Neural progenitor cell (in vitro differentiated cells): ENCODE data around the gene VWA3A. TPM values are rescaled to one million over a fixed set of nuclear protein-coding genes. Genes with fewer than 3 reads are reported as not detected.

Source experiments
- DNase-seq: peaks from one replicate; pipeline ENCODE4 v3.0.0-alpha.2; 2016; ENCODE audit warnings: low spot score
- H2AFZ ChIP-seq: fragments of 200-600 bp; sonication (generic); replicated peaks from 2 replicates; pipeline ENCODE4 v1.6.1; 2016; ENCODE audit warnings: antibody characterized with exemption
- H3F3A ChIP-seq: fragments of 200-600 bp; sonication (generic); 2 replicates; pipeline ENCODE4 v1.6.1; 2016; ENCODE audit warnings: antibody characterized with exemption, low read depth
- H3K27ac ChIP-seq: fragments of 200-600 bp; sonication (generic); 2 replicates; pipeline ENCODE4 v1.5.1; 2016; ENCODE audit warnings: mild to moderate bottlenecking
- H3K27me3 ChIP-seq: fragments of 200-600 bp; sonication (generic); 2 replicates; pipeline ENCODE4 v1.6.1; 2016; ENCODE audit warnings: mild to moderate bottlenecking, moderate library complexity
- H3K36me3 ChIP-seq: fragments of 200-600 bp; sonication (generic); 2 replicates; pipeline ENCODE4 v1.5.1; 2016
- H3K4me1 ChIP-seq: fragments of 200-600 bp; sonication (generic); 2 replicates; pipeline ENCODE4 v1.6.1; 2016; ENCODE audit warnings: mixed run types
- H3K4me2 ChIP-seq: fragments of 200-600 bp; sonication (generic); 2 replicates; pipeline ENCODE4 v1.6.1; 2016
- H3K4me3 ChIP-seq: fragments of 200-600 bp; sonication (generic); 2 replicates; pipeline ENCODE4 v1.5.1; 2016
- H3K79me2 ChIP-seq: fragments of 200-600 bp; sonication (generic); 2 replicates; pipeline ENCODE4 v1.6.1; 2016; ENCODE audit warnings: low read depth
- H3K9ac ChIP-seq: fragments of 200-600 bp; sonication (generic); 2 replicates; pipeline ENCODE4 v1.6.1; 2016
- H3K9me3 ChIP-seq: fragments of 200-600 bp; sonication (generic); 2 replicates; pipeline ENCODE4 v1.5.1; 2016; ENCODE audit warnings: low read depth
- H4K20me1 ChIP-seq: fragments of 200-600 bp; sonication (generic); 2 replicates; pipeline ENCODE4 v1.6.1; 2016; ENCODE audit warnings: low read depth
- H3K27ac Mint-ChIP-seq: 3 replicates; pipeline ENCODE4 v1.8.0; 2021; ENCODE audit warnings: mixed read lengths
- H3K27me3 Mint-ChIP-seq: 2 replicates; pipeline ENCODE4 v1.8.0; 2022; ENCODE audit warnings: low read depth, mild to moderate bottlenecking, inconsistent platforms, moderate library complexity, mixed read lengths; ENCODE audit not compliant: insufficient read depth
- H3K36me3 Mint-ChIP-seq: 3 replicates; pipeline ENCODE4 v1.8.0; 2021; ENCODE audit warnings: mixed read lengths
- H3K4me1 Mint-ChIP-seq: 3 replicates; pipeline ENCODE4 v1.8.0; 2021; ENCODE audit warnings: mixed read lengths
- H3K4me3 Mint-ChIP-seq: 3 replicates; pipeline ENCODE4 v1.8.0; 2021; ENCODE audit warnings: mild to moderate bottlenecking, moderate library complexity, mixed read lengths
- H3K9me3 Mint-ChIP-seq: 3 replicates; pipeline ENCODE4 v1.8.0; 2020; ENCODE audit warnings: mixed read lengths
- CTCF ChIP-seq: fragments of 200-600 bp; sonication (generic); IDR thresholded peaks from 2 replicates; pipeline ENCODE4 v1.5.1; 2017; ENCODE audit warnings: antibody characterized with exemption, mild to moderate bottlenecking
- EZH2 ChIP-seq: fragments of 200-600 bp; sonication (generic); IDR thresholded peaks from 2 replicates; pipeline ENCODE4 v1.6.1; 2017; ENCODE audit warnings: antibody characterized with exemption, mild to moderate bottlenecking, moderate library complexity
- EZH2phosphoT487 ChIP-seq: fragments of 200-600 bp; sonication (generic); IDR thresholded peaks from 2 replicates; pipeline ENCODE4 v1.6.1; 2017; ENCODE audit warnings: antibody characterized with exemption
- total RNA-seq: library from RNA; depleted of rRNA; stranded (reverse); fragments of >200 nt; gene quantifications from 2 replicates; pipeline ENCODE4 v1.2.3, GENCODE V29; 2015; ENCODE audit warnings: low replicate concordance

Gene VWA3A
- total RNA-seq, 1 donor from 2014 or later = 1.0 TPM

- no peak for TF ChIP-seq EZH2phosphoT487
- no peak for TF ChIP-seq EZH2
- TF ChIP-seq CTCF = no peak
- Histone ChIP-seq H3K4me1 (peaks cover 19% of the 10 kb centered on the region), H3K36me3 (no peaks in the 10 kb centered on the region), H2AFZ (no peak overlapping the region), H3K27ac (no peak overlapping the region), H3K9ac (no peak overlapping the region), H4K20me1 (peaks cover 10% of the 10 kb centered on the region), H3K27me3 (no peaks in the 10 kb centered on the region), H3K4me3 (no peak overlapping the region), H3K4me2 (no peak overlapping the region), H3K79me2 (peaks cover 18% of the 10 kb centered on the region), H3F3A (peaks cover 10% of the 10 kb centered on the region), H3K9me3 (no peaks in the 10 kb centered on the region)
- Mint-ChIP-seq H3K27ac (no peak overlapping the region), H3K9me3 (no peaks in the 10 kb centered on the region), H3K27me3 (no peaks in the 10 kb centered on the region), H3K36me3 (no peaks in the 10 kb centered on the region), H3K4me1 (no peaks in the 10 kb centered on the region), H3K4me3 (no peak overlapping the region)
- DNase-seq = no peak
Observed at GRCh38 chr16:22075043-22075757, 17.1 kb upstream of the VWA3A start.

DNA sequence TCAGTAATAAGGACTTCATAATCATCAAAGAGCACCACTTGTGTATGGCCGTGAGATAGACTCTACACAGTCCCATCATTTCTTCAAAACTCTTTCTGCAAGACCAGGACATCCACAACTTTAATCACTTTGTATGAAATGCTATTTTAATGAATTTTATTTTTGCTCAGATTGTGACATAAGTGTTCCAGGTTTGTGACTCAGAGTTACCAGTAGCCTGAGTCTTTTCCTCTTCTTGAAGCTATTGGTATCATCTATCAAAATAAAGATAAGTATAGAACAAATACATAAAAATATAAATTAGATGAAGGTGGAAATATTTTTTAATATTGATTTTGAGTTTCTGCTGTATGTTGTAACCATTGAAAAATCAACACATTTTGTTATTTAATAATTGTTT, 16.6 kb upstream of the VWA3A start:
- Histone ChIP-seq H2AFZ (no peak overlapping the region), H3K4me3 (no peak overlapping the region), H3K27ac (no peak overlapping the region), H4K20me1 (peaks cover 10% of the 10 kb centered on the region), H3K4me2 (no peak overlapping the region), H3F3A (peaks cover 10% of the 10 kb centered on the region), H3K9ac (no peak overlapping the region), H3K27me3 (no peaks in the 10 kb centered on the region), H3K9me3 (no peaks in the 10 kb centered on the region), H3K36me3 (no peaks in the 10 kb centered on the region), H3K79me2 (peaks cover 18% of the 10 kb centered on the region), H3K4me1 (peaks cover 19% of the 10 kb centered on the region)
- Mint-ChIP-seq H3K9me3 (no peaks in the 10 kb centered on the region), H3K4me3 (no peak overlapping the region), H3K36me3 (no peaks in the 10 kb centered on the region), H3K4me1 (no peaks in the 10 kb centered on the region), H3K27me3 (no peaks in the 10 kb centered on the region), H3K27ac (no peak overlapping the region)
- TF ChIP-seq CTCF (no peak), EZH2 (no peak), EZH2phosphoT487 (no peak)
- DNase-seq = no peak

- Histone ChIP-seq H3K4me2 (no peak overlapping the region), H3F3A (peaks cover 10% of the 10 kb centered on the region), H3K4me1 (peaks cover 6% of the 10 kb centered on the region), H3K9me3 (no peaks in the 10 kb centered on the region), H4K20me1 (peaks cover 3% of the 10 kb centered on the region), H3K4me3 (no peak overlapping the region), H3K36me3 (no peaks in the 10 kb centered on the region), H3K27ac (no peak overlapping the region), H2AFZ (no peak overlapping the region), H3K27me3 (no peaks in the 10 kb centered on the region), H3K79me2 (peaks cover 4% of the 10 kb centered on the region), H3K9ac (no peak overlapping the region)
- Mint-ChIP-seq H3K4me3 (no peak overlapping the region), H3K27me3 (no peaks in the 10 kb centered on the region), H3K36me3 (peaks cover 1% of the 10 kb centered on the region), H3K9me3 (no peaks in the 10 kb centered on the region), H3K4me1 (no peaks in the 10 kb centered on the region), H3K27ac (no peak overlapping the region)
- DNase-seq = peak; percentile 77
- no peak for TF ChIP-seq EZH2phosphoT487
- no peak for TF ChIP-seq EZH2
- TF ChIP-seq CTCF = peak; percentile 98
Observed at GRCh38 chr16:22077700-22078313, 14.5 kb upstream of the VWA3A start.
